Endodermal cell (in vitro differentiated cells): ENCODE measurements around the gene RAB4B. TPM values are rescaled to one million over a fixed set of nuclear protein-coding genes. Genes with fewer than 3 reads are reported as not detected.
"Not testable (repeated sequence)": the region's sequence is repeated elsewhere in the genome, so short reads cannot be mapped to it uniquely, and the experiment has no call there.

Source experiments
- DNase-seq: peaks from one replicate; pipeline ENCODE4 v3.0.0-alpha.2; 2017
- H3K27ac ChIP-seq: 2 replicates; pipeline ENCODE4 v1.5.1; 2013; ENCODE audit warnings: mild to moderate bottlenecking, low read depth, low read length, moderate library complexity
- H3K27me3 ChIP-seq: 2 replicates; pipeline ENCODE4 v1.6.1; 2013; ENCODE audit warnings: mild to moderate bottlenecking, low read length, moderate library complexity; ENCODE audit not compliant: insufficient read depth, control insufficient read depth, poor library complexity, severe bottlenecking
- H3K36me3 ChIP-seq: 2 replicates; pipeline ENCODE4 v1.7.0; 2013; ENCODE audit warnings: mild to moderate bottlenecking, low read length, moderate library complexity; ENCODE audit not compliant: control insufficient read depth, insufficient read depth
- H3K4me1 ChIP-seq: one replicate; pipeline ENCODE4 v1.7.0; 2013; ENCODE audit warnings: low read length; ENCODE audit not compliant: control insufficient read depth, insufficient read depth
- H3K4me3 ChIP-seq: 2 replicates; pipeline ENCODE4 v1.5.1; 2013; ENCODE audit warnings: mild to moderate bottlenecking, low read length, moderate library complexity
- H3K9ac ChIP-seq: 2 replicates; pipeline ENCODE4 v1.6.1; 2013; ENCODE audit warnings: mild to moderate bottlenecking, low read length, moderate library complexity; ENCODE audit not compliant: poor library complexity, severe bottlenecking; ENCODE audit errors: extremely low read depth
- H3K9me3 ChIP-seq: 2 replicates; pipeline ENCODE4 v1.6.1; 2013; ENCODE audit warnings: mild to moderate bottlenecking, low read length, moderate library complexity; ENCODE audit not compliant: control insufficient read depth
- H3K27ac Mint-ChIP-seq: 2 replicates; pipeline ENCODE4 v1.8.0; 2020; ENCODE audit warnings: mixed read lengths
- H3K27me3 Mint-ChIP-seq: 2 replicates; pipeline ENCODE4 v1.8.0; 2021; ENCODE audit warnings: mild to moderate bottlenecking, mixed read lengths; ENCODE audit not compliant: insufficient read depth
- H3K36me3 Mint-ChIP-seq: 2 replicates; pipeline ENCODE4 v1.8.0; 2020; ENCODE audit warnings: low read depth, mixed read lengths
- H3K4me1 Mint-ChIP-seq: 2 replicates; pipeline ENCODE4 v1.8.0; 2020; ENCODE audit warnings: mixed read lengths
- H3K4me3 Mint-ChIP-seq: 2 replicates; pipeline ENCODE4 v1.8.0; 2020; ENCODE audit warnings: mild to moderate bottlenecking, moderate library complexity, mixed read lengths
- H3K9me3 Mint-ChIP-seq: 2 replicates; pipeline ENCODE4 v1.8.0; 2020; ENCODE audit warnings: mild to moderate bottlenecking, mixed read lengths
- WGBS, 2 experiments: methylation state at CpG; one replicate each; pipeline versions ENCODE4 v1.1.5 to v1.1.7; 2013; ENCODE audit warnings: missing lambda C conversion rate in 2 of 2, mixed read lengths in 1 of 2; ENCODE audit not compliant: insufficient coverage in 1 of 2, insufficient read length in 1 of 2; 5-methylcytosine and 5-hydroxymethylcytosine counted together
- long read RNA-seq, 4 experiments: library from polyadenylated mRNA in 2 of 4; library from RNA in 1 of 4; library from capped mRNA in 1 of 4; stranded (forward) in 3 of 4; unstranded in 1 of 4; transcript quantifications; one replicate each; pipeline ENCODE4 v2.0.0, GENCODE V29; 2020 to 2021; ENCODE audit warnings: inconsistent platforms in 1 of 4
- polyA plus RNA-seq, 2 experiments: library from polyadenylated mRNA; stranded (reverse); fragments of 50-300 nt; gene quantifications; one replicate each; pipeline ENCODE4 v1.2.3, GENCODE V29; 2013
- total RNA-seq, 2 donors: library from RNA; stranded (reverse); fragmentation: NEBNext Ultra II Directional in 1 of 2; extraction: Animal tissue kit (Norgen Biotek cat#: 25700) in 1 of 2; gene quantifications; 2 replicates in 1 of 2; 3 replicates in 1 of 2; pipeline ENCODE4 v1.2.1, GENCODE V29; 2021
- TF ChIP-seq, protein P1 (sequence below): fragments of 200-600 bp; sonication (generic); conservative IDR thresholded peaks from 2 replicates; pipeline ENCODE4 v1.5.0; 2021; ENCODE audit warnings: antibody characterized with exemption, mild to moderate bottlenecking

RAB4B gene, protein sequence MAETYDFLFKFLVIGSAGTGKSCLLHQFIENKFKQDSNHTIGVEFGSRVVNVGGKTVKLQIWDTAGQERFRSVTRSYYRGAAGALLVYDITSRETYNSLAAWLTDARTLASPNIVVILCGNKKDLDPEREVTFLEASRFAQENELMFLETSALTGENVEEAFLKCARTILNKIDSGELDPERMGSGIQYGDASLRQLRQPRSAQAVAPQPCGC
- 10 to 100 TPM; 29.2 to 34.1 TPM for total RNA-seq
- polyA plus RNA-seq (2013, experiment 1 of 2), result 30.7 TPM
- polyA plus RNA-seq (2013, experiment 2 of 2), result 28.4 TPM
- long read RNA-seq, experiment 1, transcript RAB4B-201 (8 exons, 1,133 nt), result major isoform, 9 of 16 reads
- long read RNA-seq, experiment 1, partial matches to known transcripts, result 3 of 16 reads
- long read RNA-seq, experiment 1, other reads (novel, unspliced or antisense), result 4 of 16 reads
- long read RNA-seq, experiment 2, transcript RAB4B-201 (8 exons, 1,133 nt), result major isoform, 50 of 58 reads
- long read RNA-seq, experiment 2, partial matches to known transcripts, result 0 of 58 reads
- long read RNA-seq, experiment 2, other reads (novel, unspliced or antisense), result 8 of 58 reads
- long read RNA-seq, experiment 3, transcript RAB4B-201 (8 exons, 1,133 nt), result major isoform, 28 of 38 reads
- long read RNA-seq, experiment 3, partial matches to known transcripts, result 0 of 38 reads
- long read RNA-seq, experiment 3, other reads (novel, unspliced or antisense), result 9 of 38 reads
- long read RNA-seq, experiment 4, transcript RAB4B-201 (8 exons, 1,133 nt), result major isoform, 55 of 71 reads
- long read RNA-seq, experiment 4, partial matches to known transcripts, result 4 of 71 reads
- long read RNA-seq, experiment 4, other reads (novel, unspliced or antisense), result 11 of 71 reads

DNA sequence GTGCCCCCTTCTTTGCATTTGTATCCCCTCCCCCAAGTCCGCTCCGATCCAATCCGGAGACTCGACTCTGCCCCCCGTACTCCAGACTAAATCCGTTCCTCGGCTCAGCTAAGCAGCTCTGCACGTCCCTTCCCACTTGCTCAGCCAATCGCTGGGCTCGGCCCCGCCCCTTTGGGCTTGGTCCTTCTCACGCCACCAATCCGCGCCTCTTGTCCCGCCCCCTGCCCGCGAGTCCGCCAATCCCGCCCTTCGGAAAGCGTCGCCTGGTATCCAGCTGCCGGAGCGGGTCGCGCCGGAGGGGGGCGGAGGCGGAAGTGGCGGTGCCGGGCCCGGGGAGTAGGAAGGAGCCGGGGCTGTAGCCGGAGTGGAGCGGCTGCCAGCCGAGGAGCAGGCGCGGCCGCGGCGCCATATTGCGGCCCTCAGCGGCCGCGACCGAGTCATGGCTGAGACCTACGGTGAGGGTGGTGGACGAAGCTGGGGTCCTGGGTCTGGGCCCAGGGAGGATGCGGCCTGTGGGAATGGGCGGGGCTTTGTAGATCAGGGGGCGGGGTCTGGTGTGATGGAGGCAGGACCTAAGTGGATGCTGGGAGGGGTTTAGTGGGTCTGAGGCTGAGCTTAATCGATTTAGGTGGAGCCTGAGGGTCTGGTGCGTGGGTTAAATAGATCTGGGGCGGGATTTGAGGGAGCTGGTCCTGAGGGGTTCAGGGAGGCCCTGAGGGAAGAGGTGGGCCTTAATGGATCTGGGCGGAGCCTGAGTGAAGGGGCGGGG lies at the start of gene RAB4B:
TSS of gene RAB4B (plus strand) at position 311 of the 769 bp plus-strand sequence. CDS start at position 440, 129 bp downstream.
- Mint-ChIP-seq H3K27ac (peak within 1 kb of the TSS; percentile 100), H3K9me3 (no peaks in the 10 kb centered on the region), H3K27me3 (no peaks in the 10 kb centered on the region), H3K4me1 (peaks cover 7% of the 10 kb centered on the region), H3K4me3 (peak within 1 kb of the TSS; percentile 85), H3K36me3 (peaks cover 10% of the 10 kb centered on the region)
- no peaks in the 10 kb centered on the region for H3K4me1 ChIP-seq
- H3K36me3 ChIP-seq, result no peaks in the 10 kb centered on the region
- no peaks in the 10 kb centered on the region for H3K27me3 ChIP-seq
- DNase-seq, result peak; percentile 100
- WGBS, 2 experiments, result 0% methylated on average over 7 to 56 of the region's 56 CpGs
- no peaks in the 10 kb centered on the region for H3K9me3 ChIP-seq
- H3K4me3 ChIP-seq, result peak within 1 kb of the TSS; percentile 91
- TF ChIP-seq, protein P1, sequence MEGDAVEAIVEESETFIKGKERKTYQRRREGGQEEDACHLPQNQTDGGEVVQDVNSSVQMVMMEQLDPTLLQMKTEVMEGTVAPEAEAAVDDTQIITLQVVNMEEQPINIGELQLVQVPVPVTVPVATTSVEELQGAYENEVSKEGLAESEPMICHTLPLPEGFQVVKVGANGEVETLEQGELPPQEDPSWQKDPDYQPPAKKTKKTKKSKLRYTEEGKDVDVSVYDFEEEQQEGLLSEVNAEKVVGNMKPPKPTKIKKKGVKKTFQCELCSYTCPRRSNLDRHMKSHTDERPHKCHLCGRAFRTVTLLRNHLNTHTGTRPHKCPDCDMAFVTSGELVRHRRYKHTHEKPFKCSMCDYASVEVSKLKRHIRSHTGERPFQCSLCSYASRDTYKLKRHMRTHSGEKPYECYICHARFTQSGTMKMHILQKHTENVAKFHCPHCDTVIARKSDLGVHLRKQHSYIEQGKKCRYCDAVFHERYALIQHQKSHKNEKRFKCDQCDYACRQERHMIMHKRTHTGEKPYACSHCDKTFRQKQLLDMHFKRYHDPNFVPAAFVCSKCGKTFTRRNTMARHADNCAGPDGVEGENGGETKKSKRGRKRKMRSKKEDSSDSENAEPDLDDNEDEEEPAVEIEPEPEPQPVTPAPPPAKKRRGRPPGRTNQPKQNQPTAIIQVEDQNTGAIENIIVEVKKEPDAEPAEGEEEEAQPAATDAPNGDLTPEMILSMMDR, result no peak
- H3K27ac ChIP-seq, result peak within 1 kb of the TSS; percentile 100
- H3K9ac ChIP-seq, result peak within 1 kb of the TSS; percentile 87

DNA sequence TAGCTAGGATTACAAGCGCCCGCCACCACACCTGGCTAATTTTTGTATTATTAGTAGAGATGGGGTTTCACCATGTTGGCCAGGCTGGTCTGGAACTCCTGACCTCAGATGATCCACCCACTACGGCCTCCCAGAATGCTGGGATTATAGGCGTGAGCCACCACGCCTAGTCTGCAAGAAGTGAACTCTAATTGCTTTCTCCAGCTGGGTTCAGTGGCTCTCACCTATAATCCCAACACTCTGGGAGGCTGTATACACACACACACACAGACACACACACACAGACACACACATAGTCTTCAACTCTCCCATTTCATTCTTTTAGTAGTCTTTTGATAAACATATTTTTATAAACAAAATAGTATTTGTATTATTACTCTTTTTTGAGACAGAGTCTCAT lies 48.0 kb upstream of the RAB4B start:
- not testable (repeated sequence) for H3K9me3 Mint-ChIP-seq, H3K27ac ChIP-seq, DNase-seq, H3K4me1 ChIP-seq, H3K9me3 ChIP-seq, H3K4me3 Mint-ChIP-seq, H3K9ac ChIP-seq, H3K27ac Mint-ChIP-seq, H3K27me3 Mint-ChIP-seq, H3K4me3 ChIP-seq, H3K27me3 ChIP-seq, H3K4me1 Mint-ChIP-seq
- 71 to 95% methylated on average over 3 to 5 of the region's 5 CpGs for WGBS, 2 experiments
- H3K36me3 ChIP-seq, result peaks cover 68% of the 10 kb centered on the region
- H3K36me3 Mint-ChIP-seq, result peaks cover 71% of the 10 kb centered on the region

DNA sequence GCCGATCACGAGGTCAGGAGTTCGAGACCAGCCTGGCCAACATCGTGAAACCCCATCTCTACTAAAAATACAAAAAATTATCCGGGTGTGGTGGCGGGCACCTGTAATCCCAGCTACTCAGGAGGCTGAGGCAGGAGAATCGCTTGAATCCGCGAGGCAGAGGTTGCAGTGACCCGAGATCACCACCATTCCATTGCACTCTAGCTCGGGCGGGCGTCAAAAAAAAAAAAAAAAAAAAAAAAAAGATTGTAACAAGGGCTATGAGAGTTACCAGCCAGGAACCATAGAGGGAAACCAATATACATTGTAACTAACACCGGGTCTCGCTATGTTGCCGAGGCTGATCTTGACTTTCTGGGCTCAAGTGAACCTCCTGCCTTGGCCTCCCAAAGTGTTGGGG lies 45.7 kb upstream of the RAB4B start:
- not testable (repeated sequence) for H3K4me1 ChIP-seq, H3K9me3 Mint-ChIP-seq, H3K4me1 Mint-ChIP-seq, H3K4me3 ChIP-seq, H3K4me3 Mint-ChIP-seq, H3K27me3 ChIP-seq, H3K9ac ChIP-seq, H3K27me3 Mint-ChIP-seq, H3K27ac Mint-ChIP-seq, DNase-seq, H3K27ac ChIP-seq, H3K9me3 ChIP-seq
- peaks cover 71% of the 10 kb centered on the region for H3K36me3 Mint-ChIP-seq
- peaks cover 70% of the 10 kb centered on the region for H3K36me3 ChIP-seq
- 93 to 94% methylated on average over 4 to 16 of the region's 16 CpGs for WGBS, 2 experiments
